ENCODE results near the gene RXRA.

Gene RXRA

GRCh38 chr9:134410071-134410834 is 84.0 kb downstream of the RXRA start:
- DNase-seq: no peak
- Histone ChIP-seq H3K27me3 (ENCODE audit: insufficient read depth, low read depth, severe bottlenecking) (no peaks in the 10 kb centered on the region), H3K27ac (no peak overlapping the region), H3K36me3 (peaks cover 26% of the 10 kb centered on the region), H3K9me3 (ENCODE audit: severe bottlenecking) (no peaks in the 10 kb centered on the region), H3K4me3 (ENCODE audit: low read depth, low read length) (no peak overlapping the region)
- no peak for TF ChIP-seq CTCF (IDR thresholded peaks at IDR 0.05; ENCODE audit: low read depth, low read length)

GRCh38 chr9:134410835-134411217 is 84.6 kb downstream of the RXRA start:
- TF ChIP-seq CTCF (IDR thresholded peaks at IDR 0.05; ENCODE audit: low read depth, low read length): no peak
- no peak for DNase-seq
- H3K9me3 ChIP-seq (ENCODE audit: severe bottlenecking): no peaks in the 10 kb centered on the region
- no peak overlapping the region for H3K27ac ChIP-seq
- no peak overlapping the region for H3K4me3 ChIP-seq (ENCODE audit: low read depth, low read length)
- peaks cover 24% of the 10 kb centered on the region for H3K36me3 ChIP-seq
- H3K27me3 ChIP-seq (ENCODE audit: insufficient read depth, low read depth, severe bottlenecking): no peaks in the 10 kb centered on the region

GRCh38 chr9:134411440-134412297 is 85.4 kb downstream of the RXRA start:
- no peaks in the 10 kb centered on the region for H3K9me3 ChIP-seq (ENCODE audit: severe bottlenecking)
- no peaks in the 10 kb centered on the region for H3K27me3 ChIP-seq (ENCODE audit: insufficient read depth, low read depth, severe bottlenecking)
- no peak for DNase-seq
- no peak overlapping the region for H3K4me3 ChIP-seq (ENCODE audit: low read depth, low read length)
- H3K27ac ChIP-seq: no peak overlapping the region
- TF ChIP-seq CTCF (IDR thresholded peaks at IDR 0.05; ENCODE audit: low read depth, low read length): no peak
- H3K36me3 ChIP-seq: peaks cover 24% of the 10 kb centered on the region

- no peak for TF ChIP-seq CTCF (IDR thresholded peaks at IDR 0.05; ENCODE audit: low read depth, low read length)
- Histone ChIP-seq H3K9me3 (ENCODE audit: severe bottlenecking) (no peaks in the 10 kb centered on the region), H3K36me3 (peaks cover 30% of the 10 kb centered on the region), H3K27me3 (ENCODE audit: insufficient read depth, low read depth, severe bottlenecking) (no peaks in the 10 kb centered on the region), H3K4me3 (ENCODE audit: low read depth, low read length) (no peak overlapping the region), H3K27ac (no peak overlapping the region)
- no peak for DNase-seq
Observed at GRCh38 chr9:134412298-134412711, 86.0 kb downstream of the RXRA start.

- Histone ChIP-seq H3K4me3 (ENCODE audit: low read depth, low read length) (no peak overlapping the region), H3K36me3 (peaks cover 29% of the 10 kb centered on the region), H3K27me3 (ENCODE audit: insufficient read depth, low read depth, severe bottlenecking) (no peaks in the 10 kb centered on the region), H3K27ac (no peak overlapping the region), H3K9me3 (ENCODE audit: severe bottlenecking) (no peaks in the 10 kb centered on the region)
- no peak for TF ChIP-seq CTCF (IDR thresholded peaks at IDR 0.05; ENCODE audit: low read depth, low read length)
- no peak for DNase-seq
Observed at GRCh38 chr9:134413112-134413715, 87.0 kb downstream of the RXRA start.

Measured in WERI-Rb-1 (cell line).